Measurements from ENCODE around the gene ST3GAL3.

The ST3GAL3 gene

DNA sequence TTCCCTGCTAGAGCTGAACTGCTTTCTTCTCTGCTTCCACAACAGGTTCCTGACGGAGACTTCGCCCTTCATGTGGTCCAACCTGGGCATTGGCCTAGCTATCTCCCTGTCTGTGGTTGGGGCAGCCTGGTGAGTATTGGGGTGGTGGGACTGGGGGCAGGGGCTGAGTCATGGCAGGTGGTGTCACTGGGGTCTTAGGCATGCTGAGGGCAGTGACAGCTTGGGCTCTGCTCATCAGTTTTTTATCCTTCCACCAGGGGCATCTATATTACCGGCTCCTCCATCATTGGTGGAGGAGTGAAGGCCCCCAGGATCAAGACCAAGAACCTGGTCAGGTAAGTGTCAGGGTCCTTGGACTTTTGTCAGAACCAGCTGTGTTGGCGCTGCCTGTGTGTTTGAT lies 268.7 kb downstream of the ST3GAL3 start:
- no peaks in the 10 kb centered on the region for H3K27me3 ChIP-seq (ENCODE audit: low read depth, low read length)
- H3K27ac ChIP-seq (ENCODE audit: low read length): no peak overlapping the region
- no peaks in the 10 kb centered on the region for H3K9me3 ChIP-seq (ENCODE audit: control insufficient read depth in 1 of 2, low read length in 2 of 2)
- H3K4me1 ChIP-seq (ENCODE audit: control insufficient read depth in 1 of 2, insufficient read depth in 2 of 2, low read length in 2 of 2): peaks cover 8 to 45% of the 10 kb centered on the region in 2 donors
- peaks cover 17 to 25% of the 10 kb centered on the region in 2 donors for H3K36me3 ChIP-seq (ENCODE audit: control insufficient read depth in 1 of 2, insufficient read depth in 2 of 2, low read length in 2 of 2)
- H3K4me3 ChIP-seq (ENCODE audit: low read depth in 1 of 2, low read length in 2 of 2): peak overlapping the region; percentile 88 to 92

- no peaks in the 10 kb centered on the region for H3K9me3 ChIP-seq (ENCODE audit: control insufficient read depth in 1 of 2, low read length in 2 of 2)
- H3K4me1 ChIP-seq (ENCODE audit: control insufficient read depth in 1 of 2, insufficient read depth in 2 of 2, low read length in 2 of 2): peaks cover 8 to 44% of the 10 kb centered on the region in 2 donors
- peaks cover 17 to 23% of the 10 kb centered on the region in 2 donors for H3K36me3 ChIP-seq (ENCODE audit: control insufficient read depth in 1 of 2, insufficient read depth in 2 of 2, low read length in 2 of 2)
- peak overlapping the region in 1 of 2 donors; percentile 88 for H3K4me3 ChIP-seq (ENCODE audit: low read depth in 1 of 2, low read length in 2 of 2)
- H3K27me3 ChIP-seq (ENCODE audit: low read depth, low read length): no peaks in the 10 kb centered on the region
- no peak overlapping the region for H3K27ac ChIP-seq (ENCODE audit: low read length)
Measured at GRCh38 chr1:43976890-43977289, 269.6 kb downstream of the ST3GAL3 start.

- H3K9me3 ChIP-seq (ENCODE audit: control insufficient read depth in 1 of 2, low read length in 2 of 2): no peaks in the 10 kb centered on the region
- no peak overlapping the region for H3K4me3 ChIP-seq (ENCODE audit: low read depth in 1 of 2, low read length in 2 of 2)
- H3K4me1 ChIP-seq (ENCODE audit: control insufficient read depth in 1 of 2, insufficient read depth in 2 of 2, low read length in 2 of 2): peaks cover 8 to 44% of the 10 kb centered on the region in 2 donors
- peaks cover 16 to 17% of the 10 kb centered on the region in 2 donors for H3K36me3 ChIP-seq (ENCODE audit: control insufficient read depth in 1 of 2, insufficient read depth in 2 of 2, low read length in 2 of 2)
- H3K27me3 ChIP-seq (ENCODE audit: low read depth, low read length): no peaks in the 10 kb centered on the region
- H3K27ac ChIP-seq (ENCODE audit: low read length): no peak overlapping the region
Measured at GRCh38 chr1:43977376-43978263, 270.3 kb downstream of the ST3GAL3 start.

- Histone ChIP-seq H3K4me3 (ENCODE audit: low read depth in 1 of 2, low read length in 2 of 2) (peak overlapping the region in 1 of 2 donors; percentile 69), H3K27me3 (ENCODE audit: low read depth, low read length) (no peaks in the 10 kb centered on the region), H3K4me1 (ENCODE audit: control insufficient read depth in 1 of 2, insufficient read depth in 2 of 2, low read length in 2 of 2) (peaks cover 8 to 44% of the 10 kb centered on the region in 2 donors), H3K9me3 (ENCODE audit: control insufficient read depth in 1 of 2, low read length in 2 of 2) (no peaks in the 10 kb centered on the region), H3K27ac (ENCODE audit: low read length) (no peak overlapping the region), H3K36me3 (ENCODE audit: control insufficient read depth in 1 of 2, insufficient read depth in 2 of 2, low read length in 2 of 2) (peaks cover 13 to 17% of the 10 kb centered on the region in 2 donors)
Measured at GRCh38 chr1:43978264-43978550, 270.9 kb downstream of the ST3GAL3 start.

GRCh38 chr1:43978551-43979260 lies 271.4 kb downstream of the ST3GAL3 start, which contains the start of gene B4GALT2:
B4GALT2 (plus strand) TSS chr1:43979210; CDS start chr1:43981161, 1,951 bp downstream.
- Histone ChIP-seq H3K27me3 (ENCODE audit: low read depth, low read length) (no peaks in the 10 kb centered on the region), H3K27ac (ENCODE audit: low read length) (no peak within 1 kb of the TSS), H3K36me3 (ENCODE audit: control insufficient read depth in 1 of 2, insufficient read depth in 2 of 2, low read length in 2 of 2) (peaks cover 13 to 17% of the 10 kb centered on the region in 2 donors), H3K4me3 (ENCODE audit: low read depth in 1 of 2, low read length in 2 of 2) (peak within 1 kb of the TSS; percentile 56 to 70), H3K9me3 (ENCODE audit: control insufficient read depth in 1 of 2, low read length in 2 of 2) (no peaks in the 10 kb centered on the region), H3K4me1 (ENCODE audit: control insufficient read depth in 1 of 2, insufficient read depth in 2 of 2, low read length in 2 of 2) (peaks cover 8 to 43% of the 10 kb centered on the region in 2 donors)

- no peaks in the 10 kb centered on the region for H3K27me3 ChIP-seq (ENCODE audit: low read depth, low read length)
- H3K4me3 ChIP-seq (ENCODE audit: low read depth in 1 of 2, low read length in 2 of 2): peak overlapping the region in 1 of 2 donors; percentile 70
- peaks cover 8 to 38% of the 10 kb centered on the region in 2 donors for H3K4me1 ChIP-seq (ENCODE audit: control insufficient read depth in 1 of 2, insufficient read depth in 2 of 2, low read length in 2 of 2)
- H3K27ac ChIP-seq (ENCODE audit: low read length): no peak overlapping the region
- peaks cover 13 to 17% of the 10 kb centered on the region in 2 donors for H3K36me3 ChIP-seq (ENCODE audit: control insufficient read depth in 1 of 2, insufficient read depth in 2 of 2, low read length in 2 of 2)
- no peaks in the 10 kb centered on the region for H3K9me3 ChIP-seq (ENCODE audit: control insufficient read depth in 1 of 2, low read length in 2 of 2)
Measured at GRCh38 chr1:43979261-43979527, 271.9 kb downstream of the ST3GAL3 start.

DNA sequence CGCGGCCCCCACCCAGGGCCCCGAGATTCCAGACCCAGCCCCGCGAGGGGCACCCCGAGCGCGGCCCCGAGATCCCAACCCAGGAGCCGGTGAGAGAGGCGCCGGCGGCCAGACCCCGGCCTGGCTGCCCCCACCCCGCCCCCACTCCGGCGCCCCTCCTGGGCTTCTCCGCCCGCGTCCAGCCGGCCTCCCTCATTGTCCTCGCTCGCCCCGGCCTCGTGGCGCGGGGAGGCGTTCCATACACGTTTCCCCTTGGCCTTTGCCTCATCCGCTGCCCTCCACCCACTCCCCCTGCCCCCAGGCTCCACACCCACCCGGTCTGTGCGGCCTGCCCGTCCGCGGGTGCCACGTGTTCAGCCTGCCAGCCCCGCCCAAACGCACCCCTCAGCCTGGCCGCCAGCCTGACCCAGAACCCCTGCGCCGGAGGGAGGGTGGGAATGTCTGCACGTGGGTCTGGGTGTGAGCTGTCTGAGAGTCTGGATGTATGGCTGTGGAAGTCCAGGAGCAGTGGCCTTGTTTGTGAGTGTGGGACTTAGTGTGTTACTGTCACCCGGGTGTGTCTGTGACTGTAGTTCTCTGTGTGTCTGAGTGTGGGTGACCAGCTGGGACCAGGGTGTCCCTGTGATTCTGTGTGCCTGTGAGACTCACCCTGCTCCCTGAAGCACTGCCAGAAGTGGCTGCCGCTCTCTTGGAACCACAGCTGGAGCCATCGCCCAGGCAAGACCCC lies 272.4 kb downstream of the ST3GAL3 start:
- Histone ChIP-seq H3K4me1 (ENCODE audit: control insufficient read depth in 1 of 2, insufficient read depth in 2 of 2, low read length in 2 of 2) (peaks cover 8 to 36% of the 10 kb centered on the region in 2 donors), H3K27ac (ENCODE audit: low read length) (no peak overlapping the region), H3K27me3 (ENCODE audit: low read depth, low read length) (no peaks in the 10 kb centered on the region), H3K9me3 (ENCODE audit: control insufficient read depth in 1 of 2, low read length in 2 of 2) (no peaks in the 10 kb centered on the region), H3K4me3 (ENCODE audit: low read depth in 1 of 2, low read length in 2 of 2) (peak overlapping the region; percentile 55 to 70), H3K36me3 (ENCODE audit: control insufficient read depth in 1 of 2, insufficient read depth in 2 of 2, low read length in 2 of 2) (peaks cover 13 to 17% of the 10 kb centered on the region in 2 donors)

- peaks cover 8 to 34% of the 10 kb centered on the region in 2 donors for H3K4me1 ChIP-seq (ENCODE audit: control insufficient read depth in 1 of 2, insufficient read depth in 2 of 2, low read length in 2 of 2)
- H3K27ac ChIP-seq (ENCODE audit: low read length): no peak overlapping the region
- H3K9me3 ChIP-seq (ENCODE audit: control insufficient read depth in 1 of 2, low read length in 2 of 2): no peaks in the 10 kb centered on the region
- no peaks in the 10 kb centered on the region for H3K27me3 ChIP-seq (ENCODE audit: low read depth, low read length)
- peaks cover 11 to 17% of the 10 kb centered on the region in 2 donors for H3K36me3 ChIP-seq (ENCODE audit: control insufficient read depth in 1 of 2, insufficient read depth in 2 of 2, low read length in 2 of 2)
- H3K4me3 ChIP-seq (ENCODE audit: low read depth in 1 of 2, low read length in 2 of 2): peak overlapping the region; percentile 55 to 70
Measured at GRCh38 chr1:43980255-43981134, 273.2 kb downstream of the ST3GAL3 start.
